OCI-LY3 (cell line): ENCODE data around the gene CXXC5.
A peak's percentile ranks its signal among the peaks of the same experiment; 100 is the strongest.

Experiments used
- H2AFZ ChIP-seq: fragments of 200-600, 300-600 bp; shearing (Covaris generic); 2 replicates; pipeline ENCODE4 v1.6.0; 2014; ENCODE audit warnings: antibody characterized with exemption, low read depth, low read length
- H3K27ac ChIP-seq: fragments of 200-600, 300-600 bp; sonication (generic); 2 replicates; pipeline ENCODE4 v1.5.1; 2014; ENCODE audit warnings: mild to moderate bottlenecking, low read length, moderate library complexity, mixed read lengths
- H3K27me3 ChIP-seq: fragments of 200-600, 300-600 bp; sonication (generic); 2 replicates; pipeline ENCODE4 v1.6.1; 2014; ENCODE audit warnings: low read depth, low read length, mixed read lengths
- H3K36me3 ChIP-seq: fragments of 200-600, 300-600 bp; sonication (generic); replicated peaks from 2 replicates; pipeline ENCODE3; 2014; ENCODE audit warnings: low read depth, low read length, mixed read lengths
- H3K4me1 ChIP-seq: fragments of 300-600, 200-600 bp; sonication (generic); 2 replicates; pipeline ENCODE4 v1.6.1; 2014; ENCODE audit warnings: low read length, mixed read lengths
- H3K4me2 ChIP-seq: fragments of 200-600, 300-600 bp; sonication (generic); 2 replicates; pipeline ENCODE4 v1.6.1; 2014; ENCODE audit warnings: low read length, mixed read lengths
- H3K4me3 ChIP-seq: fragments of 300-600, 200-600 bp; sonication (generic); 2 replicates; pipeline ENCODE4 v1.5.1; 2014; ENCODE audit warnings: antibody characterized with exemption, mild to moderate bottlenecking, low read length, moderate library complexity
- H3K79me2 ChIP-seq: fragments of 300-600, 200-600 bp; shearing (Covaris generic); 2 replicates; pipeline ENCODE4 v1.6.1; 2014; ENCODE audit warnings: mild to moderate bottlenecking, low read length, mixed read lengths
- H3K9ac ChIP-seq: fragments of 300-600, 200-600 bp; shearing (Covaris generic); 2 replicates; pipeline ENCODE4 v1.6.0; 2014; ENCODE audit warnings: mild to moderate bottlenecking, low read length, moderate library complexity
- H3K9me3 ChIP-seq: fragments of 200-600, 300-600 bp; shearing (Covaris generic); 2 replicates; pipeline ENCODE4 v1.6.1; 2014; ENCODE audit warnings: low read length, mixed read lengths; ENCODE audit not compliant: insufficient read depth
- H4K20me1 ChIP-seq: fragments of 200-600, 300-600 bp; sonication (generic); 2 replicates; pipeline ENCODE4 v1.6.1; 2016; ENCODE audit warnings: low read length, mixed read lengths; ENCODE audit not compliant: insufficient read depth
- EZH2phosphoT487 ChIP-seq: fragments of 200-600 bp; shearing (Covaris generic); IDR thresholded peaks from 2 replicates; pipeline ENCODE4 v1.6.1; 2018; ENCODE audit warnings: antibody characterized with exemption, mixed run types, low read depth
- TF ChIP-seq, protein P1 (sequence below): fragments of 200-600, 300-600 bp; sonication (generic); IDR thresholded peaks from 2 replicates; pipeline ENCODE4 v1.5.1; 2014; ENCODE audit warnings: antibody characterized with exemption, low read length, low read depth

The CXXC5 gene

GRCh38 chr5:139660923-139661814 lies 13.0 kb downstream of the CXXC5 start:
- Histone ChIP-seq H3K4me1 (peaks cover 92% of the 10 kb centered on the region), H3K36me3 (peaks cover 3% of the 10 kb centered on the region), H3K27ac (peak overlapping the region; percentile 91; the same call in 1 of the 2 replicates), H4K20me1 (peaks cover 73% of the 10 kb centered on the region), H3K27me3 (no peaks in the 10 kb centered on the region), H3K9ac (peak overlapping the region; percentile 47; the same call in 1 of the 2 replicates), H3K9me3 (no peaks in the 10 kb centered on the region), H2AFZ (no peak overlapping the region), H3K79me2 (peaks cover 98% of the 10 kb centered on the region), H3K4me2 (peak overlapping the region; percentile 95), H3K4me3 (peak overlapping the region; percentile 51)
- TF ChIP-seq, protein P1, sequence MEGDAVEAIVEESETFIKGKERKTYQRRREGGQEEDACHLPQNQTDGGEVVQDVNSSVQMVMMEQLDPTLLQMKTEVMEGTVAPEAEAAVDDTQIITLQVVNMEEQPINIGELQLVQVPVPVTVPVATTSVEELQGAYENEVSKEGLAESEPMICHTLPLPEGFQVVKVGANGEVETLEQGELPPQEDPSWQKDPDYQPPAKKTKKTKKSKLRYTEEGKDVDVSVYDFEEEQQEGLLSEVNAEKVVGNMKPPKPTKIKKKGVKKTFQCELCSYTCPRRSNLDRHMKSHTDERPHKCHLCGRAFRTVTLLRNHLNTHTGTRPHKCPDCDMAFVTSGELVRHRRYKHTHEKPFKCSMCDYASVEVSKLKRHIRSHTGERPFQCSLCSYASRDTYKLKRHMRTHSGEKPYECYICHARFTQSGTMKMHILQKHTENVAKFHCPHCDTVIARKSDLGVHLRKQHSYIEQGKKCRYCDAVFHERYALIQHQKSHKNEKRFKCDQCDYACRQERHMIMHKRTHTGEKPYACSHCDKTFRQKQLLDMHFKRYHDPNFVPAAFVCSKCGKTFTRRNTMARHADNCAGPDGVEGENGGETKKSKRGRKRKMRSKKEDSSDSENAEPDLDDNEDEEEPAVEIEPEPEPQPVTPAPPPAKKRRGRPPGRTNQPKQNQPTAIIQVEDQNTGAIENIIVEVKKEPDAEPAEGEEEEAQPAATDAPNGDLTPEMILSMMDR: no peak
- no peak for TF ChIP-seq EZH2phosphoT487

GRCh38 chr5:139662617-139663016 lies 14.5 kb downstream of the CXXC5 start:
- peak overlapping the region; percentile 47; the same call in 1 of the 2 replicates for H3K9ac ChIP-seq
- peak overlapping the region; percentile 48; the same call in 1 of the 2 replicates for H3K4me3 ChIP-seq
- no peaks in the 10 kb centered on the region for H3K9me3 ChIP-seq
- TF ChIP-seq, protein P1: no peak
- no peak for TF ChIP-seq EZH2phosphoT487
- no peaks in the 10 kb centered on the region for H3K27me3 ChIP-seq
- peak overlapping the region; percentile 91 for H3K27ac ChIP-seq
- H4K20me1 ChIP-seq: peaks cover 74% of the 10 kb centered on the region
- peaks cover 99% of the 10 kb centered on the region for H3K4me1 ChIP-seq
- H3K79me2 ChIP-seq: peaks cover 98% of the 10 kb centered on the region
- peak overlapping the region; percentile 95 for H3K4me2 ChIP-seq
- no peaks in the 10 kb centered on the region for H3K36me3 ChIP-seq
- H2AFZ ChIP-seq: no peak overlapping the region

DNA sequence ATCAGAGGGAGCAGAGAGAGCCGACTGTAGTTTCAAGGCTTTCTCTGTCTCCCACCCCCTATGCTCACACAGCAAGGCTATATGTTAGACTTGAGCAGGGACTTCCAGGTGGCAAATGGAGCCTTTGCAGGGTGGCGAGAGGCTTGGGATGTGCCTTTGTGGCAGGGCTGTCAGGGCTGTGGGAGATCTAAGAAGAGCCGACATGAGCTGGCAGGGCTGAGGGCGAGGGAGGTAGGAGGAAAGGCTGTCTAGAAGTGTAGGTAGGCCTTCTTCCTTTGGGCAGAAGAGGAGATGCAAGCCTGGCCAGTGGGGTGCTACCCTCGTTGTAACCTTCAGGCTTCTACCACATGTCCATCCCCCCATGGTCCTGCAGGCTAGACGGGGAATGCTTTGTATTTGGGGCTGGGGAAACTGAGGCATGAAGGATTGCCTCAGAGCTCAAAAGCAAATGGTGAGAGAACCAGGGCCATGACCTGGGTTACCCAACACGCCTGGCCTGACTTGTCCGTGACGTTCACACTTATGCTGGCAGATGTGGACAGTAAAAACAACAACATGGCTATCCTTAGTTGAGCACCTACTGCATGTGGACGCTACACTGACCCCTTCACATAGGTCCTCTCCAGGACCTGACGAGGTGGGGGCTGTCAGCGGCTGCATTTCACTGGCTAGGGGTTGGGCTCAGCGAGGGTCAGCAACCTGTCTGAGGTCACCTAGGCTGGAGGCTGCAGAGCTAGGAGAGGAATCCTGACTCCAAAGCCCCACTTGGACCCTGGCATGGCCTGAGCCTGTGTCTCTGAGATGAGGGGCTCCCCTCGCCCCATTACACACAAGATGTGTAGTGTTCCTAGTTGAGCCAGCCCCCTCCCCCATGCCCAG lies 15.3 kb downstream of the CXXC5 start:
- Histone ChIP-seq H2AFZ (no peak overlapping the region), H3K9me3 (no peaks in the 10 kb centered on the region), H3K4me2 (peak overlapping the region; percentile 95), H3K79me2 (peaks cover 99% of the 10 kb centered on the region), H4K20me1 (peaks cover 68% of the 10 kb centered on the region), H3K27ac (peak overlapping the region; percentile 91), H3K9ac (peak overlapping the region; percentile 59; the same call in 1 of the 2 replicates), H3K36me3 (no peaks in the 10 kb centered on the region), H3K4me1 (peaks cover 97% of the 10 kb centered on the region), H3K27me3 (no peaks in the 10 kb centered on the region), H3K4me3 (peak overlapping the region; percentile 48; the same call in 1 of the 2 replicates)
- TF ChIP-seq EZH2phosphoT487: no peak
- TF ChIP-seq, protein P1: no peak
